ENCODE data around the gene SLIT3.

- no peak for TF ChIP-seq CTCF (conservative IDR thresholded peaks at IDR 0.05)
- no peak for TF ChIP-seq EZH2 (IDR thresholded peaks at IDR 0.05; ENCODE audit: low read depth)
Measured at GRCh38 chr5:169291877-169292276, 9.1 kb downstream of the SLIT3 start.

Measured in PC-9 (cell line).